HG03095 (cell line): ENCODE data around the gene ABCC3.

Experiments
- ATAC-seq: cut with Tn5 transposase; IDR thresholded peaks from one replicate; pipeline ENCODE4 v1.9.1; 2021; ENCODE audit warnings: moderate library complexity; ENCODE audit not compliant: unreplicated experiment

Gene ABCC3

DNA sequence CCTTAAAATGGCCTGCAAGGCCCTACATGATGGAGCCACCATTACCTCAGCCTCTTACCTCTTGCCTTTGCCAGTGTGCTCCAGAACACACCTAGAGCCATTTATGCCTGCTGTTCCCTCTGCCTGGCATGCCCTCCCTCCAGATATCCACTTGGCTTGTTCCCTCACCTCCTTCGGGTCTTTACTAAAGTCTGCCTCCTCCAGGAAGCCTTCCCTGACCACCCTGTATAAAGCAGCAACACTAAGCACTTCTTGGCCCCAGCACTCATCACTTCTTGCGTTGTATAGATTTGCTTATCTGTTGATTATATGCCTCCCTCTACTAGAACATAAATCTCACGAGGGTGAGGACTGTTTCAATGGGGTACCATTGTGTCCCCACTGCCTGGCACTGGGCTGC is 47.8 kb downstream of the ABCC3 start:
- ATAC-seq, result no peak

DNA sequence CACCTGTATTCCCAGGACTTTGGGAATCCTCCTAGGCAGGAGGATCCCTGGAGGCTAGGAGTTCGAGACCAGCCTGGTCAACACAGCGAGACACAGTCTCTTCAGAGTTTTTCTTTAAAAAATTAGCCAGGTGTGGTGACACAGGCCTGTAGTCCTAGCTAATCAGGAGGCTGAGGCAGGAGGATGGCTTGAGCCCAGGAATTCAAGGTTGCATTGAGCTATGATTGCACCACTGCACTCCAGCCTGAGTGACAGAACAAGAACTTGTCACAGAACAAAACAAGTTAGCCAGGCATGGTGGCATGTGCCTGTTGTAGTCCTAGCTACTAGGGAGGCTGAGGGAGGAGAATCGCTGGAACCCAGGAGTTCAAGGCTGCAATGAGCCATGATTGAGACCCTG is 48.3 kb downstream of the ABCC3 start:
- no peak for ATAC-seq

GRCh38 chr17:50683434-50684287 is 49.0 kb downstream of the ABCC3 start:
- no peak for ATAC-seq

DNA sequence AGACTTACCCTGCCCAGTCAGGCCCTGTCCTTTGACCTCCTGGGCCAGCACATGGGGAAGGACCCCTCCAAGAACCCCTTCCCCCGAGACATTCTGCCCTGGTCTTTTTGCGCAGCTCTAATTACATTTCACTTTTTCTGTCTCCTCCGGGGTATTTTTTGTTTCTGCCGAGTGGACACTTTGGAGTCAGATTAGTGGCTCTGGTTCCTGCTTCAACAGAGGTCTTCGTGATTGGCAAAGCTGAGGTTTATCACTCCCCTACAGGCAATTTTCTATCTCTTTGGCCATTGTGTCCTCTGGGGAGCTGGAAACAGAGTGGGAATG is 49.6 kb downstream of the ABCC3 start:
- ATAC-seq, result no peak

DNA sequence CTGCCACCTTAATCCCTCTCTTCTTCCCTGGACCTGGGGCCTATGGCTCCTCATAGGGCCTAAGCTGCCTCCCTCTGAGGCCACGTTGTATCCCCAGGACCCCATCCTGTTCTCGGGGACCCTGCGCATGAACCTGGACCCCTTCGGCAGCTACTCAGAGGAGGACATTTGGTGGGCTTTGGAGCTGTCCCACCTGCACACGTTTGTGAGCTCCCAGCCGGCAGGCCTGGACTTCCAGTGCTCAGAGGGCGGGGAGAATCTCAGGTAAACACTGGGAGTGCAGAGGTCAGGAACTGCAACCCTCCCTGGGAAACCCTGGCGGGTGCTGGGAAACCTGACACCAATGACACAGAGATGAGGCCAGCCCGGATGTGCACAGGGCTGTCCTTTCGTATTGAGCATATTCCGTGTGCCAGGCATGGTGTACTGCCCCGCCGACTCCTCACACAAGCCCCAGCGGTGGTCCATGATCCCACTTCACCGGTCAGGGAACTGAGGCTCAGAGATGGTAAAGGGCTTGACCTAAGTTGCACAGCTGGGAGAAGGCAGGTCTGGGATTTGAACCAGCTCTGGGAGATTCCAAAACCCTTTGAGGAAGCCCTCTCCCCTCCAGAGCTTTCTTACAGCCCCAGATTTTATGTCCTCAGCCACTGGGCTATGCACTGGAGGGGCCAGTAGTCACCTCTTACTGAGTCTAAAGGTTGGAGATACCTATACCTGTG is 50.1 kb downstream of the ABCC3 start:
- no peak for ATAC-seq

GRCh38 chr17:50685334-50685665 is 50.6 kb downstream of the ABCC3 start:
- ATAC-seq, result no peak

GRCh38 chr17:50685691-50686493 is 51.2 kb downstream of the ABCC3 start:
- ATAC-seq, result no peak

DNA sequence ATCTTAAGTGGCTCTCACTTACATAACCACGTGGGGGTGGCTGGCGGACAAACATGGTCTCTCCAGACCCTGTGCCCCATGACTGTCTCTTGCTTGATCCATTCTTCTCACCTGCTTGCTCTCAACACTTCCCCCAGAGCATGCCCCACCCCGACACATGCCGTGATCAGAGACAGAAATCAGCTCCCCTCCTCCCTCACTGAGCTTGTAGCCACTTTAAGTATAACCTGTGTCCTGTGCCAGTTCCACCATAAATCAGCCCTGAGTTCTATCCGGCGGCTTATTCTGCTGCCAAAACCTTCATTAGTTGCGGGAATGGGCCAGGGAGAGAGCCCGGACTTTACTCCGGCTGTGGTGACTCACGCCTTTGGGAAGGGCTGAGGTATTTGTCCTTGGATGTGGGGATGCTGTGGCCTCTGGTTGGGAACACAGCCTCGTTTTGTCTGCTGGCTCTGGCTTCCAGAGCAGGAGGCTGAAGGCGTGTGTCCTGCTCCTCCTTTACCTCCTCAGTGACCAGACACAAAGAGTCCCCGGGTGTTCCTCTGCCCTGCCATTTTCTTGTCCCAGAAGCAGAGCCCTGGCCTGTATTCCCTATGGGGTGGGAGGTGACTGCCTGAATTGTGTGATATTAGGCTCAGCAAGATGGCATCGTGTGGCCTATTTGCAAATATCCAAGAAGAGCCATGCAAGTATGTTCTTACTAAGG is 52.0 kb downstream of the ABCC3 start:
- ATAC-seq, result no peak

GRCh38 chr17:50687200-50688066 is 52.8 kb downstream of the ABCC3 start:
- no peak for ATAC-seq

- no peak for ATAC-seq
These were observed 53.6 kb downstream of the ABCC3 start for GRCh38 chr17:50688245-50688644.

DNA sequence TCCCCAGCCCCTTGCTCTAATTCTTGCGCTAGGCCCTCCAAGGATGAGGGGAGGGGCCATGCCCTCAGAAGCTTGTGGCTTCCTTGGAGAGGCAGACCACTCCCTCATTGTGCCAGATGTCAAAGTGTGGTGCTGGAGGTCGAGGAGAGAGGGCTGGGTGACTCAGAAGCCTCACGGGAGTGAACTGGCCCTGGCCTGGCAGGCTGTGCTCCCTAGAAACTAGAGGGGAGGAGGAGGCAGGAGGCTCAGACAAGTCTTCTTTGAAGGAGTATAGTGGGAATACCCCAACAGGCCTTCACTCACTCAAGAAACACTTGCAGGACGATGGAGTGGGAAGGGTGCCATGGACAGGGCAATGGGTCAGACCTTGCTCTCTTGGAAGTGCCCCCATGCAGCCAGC is 54.6 kb downstream of the ABCC3 start:
- no peak for ATAC-seq

DNA sequence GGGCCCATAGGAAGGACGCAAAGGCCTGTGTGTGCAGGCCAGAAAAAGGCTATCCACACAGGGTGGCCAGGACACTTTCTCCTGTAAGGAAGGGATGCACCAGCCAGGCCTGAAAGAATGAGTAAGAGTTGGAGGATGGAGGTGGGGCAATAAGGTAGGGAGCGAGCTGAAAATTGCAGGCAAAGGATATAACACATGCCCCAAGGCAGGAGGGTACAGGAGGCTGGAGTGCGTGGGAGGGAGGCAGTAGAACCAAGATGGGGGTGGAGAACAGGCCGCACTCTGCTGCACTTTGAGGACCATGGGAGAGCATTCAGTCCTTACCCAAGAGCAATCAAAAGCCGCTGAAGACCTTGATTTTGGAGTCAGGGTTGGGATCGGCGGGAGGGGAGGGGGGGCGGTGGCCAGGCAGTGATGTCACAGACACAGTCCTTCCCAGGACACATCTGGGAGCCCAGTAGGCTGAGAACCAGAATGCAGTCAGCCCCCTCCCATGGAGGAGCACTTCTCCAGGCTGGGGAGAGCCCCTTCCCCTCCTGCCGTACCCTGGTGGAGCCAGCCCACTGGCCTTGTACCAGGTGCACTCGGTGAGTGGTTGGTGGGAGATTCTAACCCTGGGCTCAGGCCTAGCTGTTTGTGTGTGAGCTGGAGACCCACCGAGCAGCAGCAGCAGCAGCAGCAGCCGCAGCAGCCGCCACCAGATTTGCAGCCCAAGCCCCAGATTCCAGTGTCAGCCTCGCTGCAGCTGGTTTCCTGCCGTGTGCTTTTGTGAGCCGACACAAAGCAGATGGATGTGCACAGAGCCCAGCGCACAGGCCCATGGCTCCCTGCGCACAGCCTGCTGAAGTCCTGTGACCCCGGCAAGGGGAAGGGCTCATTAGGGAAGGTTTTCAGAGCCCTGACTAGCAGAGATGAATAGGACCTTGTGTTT is 55.5 kb downstream of the ABCC3 start:
- ATAC-seq, result no peak

- ATAC-seq, result no peak
These were observed 56.3 kb downstream of the ABCC3 start for GRCh38 chr17:50690887-50691549.

GRCh38 chr17:50691550-50692447 is 57.1 kb downstream of the ABCC3 start:
- no peak for ATAC-seq

GRCh38 chr17:50692448-50693035 is 57.9 kb downstream of the ABCC3 start:
- no peak for ATAC-seq

DNA sequence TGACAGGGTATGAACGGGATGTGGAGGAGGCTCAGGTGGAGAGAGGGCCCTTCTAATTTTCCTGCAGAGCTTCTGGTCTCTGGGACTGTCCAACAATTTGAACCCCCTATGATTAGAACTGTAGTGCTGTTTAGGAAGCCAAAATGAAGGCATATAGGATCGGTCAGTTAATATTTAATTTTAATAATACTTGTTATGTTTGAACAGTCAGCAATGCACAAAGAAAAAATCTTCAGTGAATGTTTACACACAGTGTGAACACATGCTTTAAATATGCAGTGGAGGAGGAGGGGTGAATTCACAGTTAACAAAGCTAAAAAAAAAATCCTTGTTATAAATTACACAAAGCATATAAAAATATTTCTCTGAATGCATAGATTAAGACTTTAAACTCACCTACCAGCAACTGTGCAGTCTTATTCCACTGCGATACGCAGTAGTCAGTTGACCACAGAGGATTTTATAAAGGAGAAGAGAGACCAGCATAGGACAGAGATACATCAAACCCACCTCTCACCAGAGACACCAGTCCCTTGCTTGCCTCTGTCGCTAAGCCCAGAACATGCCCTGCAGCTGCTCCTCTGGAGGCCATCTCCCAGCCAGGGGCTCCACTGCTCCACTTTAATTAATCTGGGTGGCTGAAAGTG is 58.5 kb downstream of the ABCC3 start:
- ATAC-seq, result no peak

GRCh38 chr17:50696365-50696879 is 61.7 kb downstream of the ABCC3 start:
- no peak for ATAC-seq
